Tongue (tissue), 2 donors: ENCODE data around the gene CTDSPL. TPM values are rescaled to one million over a fixed set of nuclear protein-coding genes. Genes with fewer than 3 reads are reported as not detected.

Source experiments
- DNase-seq: peaks from one replicate; pipeline ENCODE4 v3.0.0-alpha.2; 2015
- total RNA-seq: library from RNA; depleted of rRNA; stranded (reverse); fragments of >200 nt; gene quantifications from one replicate; pipeline ENCODE4 v1.2.3, GENCODE V29; 2014

CTDSPL gene
- total RNA-seq, 1 donor from 2014 or later, result 29.4 TPM

DNA sequence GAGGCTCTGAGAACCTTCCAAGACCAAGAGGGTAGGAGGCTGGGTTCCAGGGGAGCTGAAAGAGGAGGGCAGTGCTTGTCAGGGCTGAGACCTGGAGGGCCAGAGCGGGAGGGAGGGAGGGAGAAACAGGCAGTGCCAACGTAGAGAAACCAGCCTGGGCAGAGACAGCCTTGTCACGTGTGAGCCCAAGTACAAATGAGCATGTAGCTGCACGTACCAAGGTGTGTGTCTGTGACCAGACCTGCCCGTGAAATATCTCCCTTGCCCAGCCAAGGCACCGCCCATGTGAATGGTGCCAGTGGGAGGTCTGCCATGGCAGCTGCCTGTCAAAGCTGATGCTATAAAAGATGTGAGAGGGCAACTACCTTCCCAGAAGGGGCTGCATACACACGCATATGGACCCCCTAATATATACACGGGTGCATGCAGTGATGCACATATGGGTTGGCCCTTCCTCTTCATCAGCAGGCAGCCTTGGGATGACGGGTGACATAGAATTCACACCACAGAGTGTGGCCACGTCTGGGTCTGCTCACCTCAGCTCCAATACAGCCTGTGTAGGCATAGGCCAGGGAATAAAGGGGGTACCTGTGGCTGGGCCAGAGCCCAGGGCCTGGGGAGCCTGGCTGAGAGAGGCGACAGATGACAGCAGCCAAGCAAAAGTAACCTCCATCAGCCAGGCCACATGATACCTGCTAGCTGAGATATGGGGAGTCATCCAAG, 7.8 kb upstream of the CTDSPL start:
- DNase-seq, result peak; percentile 64

DNA sequence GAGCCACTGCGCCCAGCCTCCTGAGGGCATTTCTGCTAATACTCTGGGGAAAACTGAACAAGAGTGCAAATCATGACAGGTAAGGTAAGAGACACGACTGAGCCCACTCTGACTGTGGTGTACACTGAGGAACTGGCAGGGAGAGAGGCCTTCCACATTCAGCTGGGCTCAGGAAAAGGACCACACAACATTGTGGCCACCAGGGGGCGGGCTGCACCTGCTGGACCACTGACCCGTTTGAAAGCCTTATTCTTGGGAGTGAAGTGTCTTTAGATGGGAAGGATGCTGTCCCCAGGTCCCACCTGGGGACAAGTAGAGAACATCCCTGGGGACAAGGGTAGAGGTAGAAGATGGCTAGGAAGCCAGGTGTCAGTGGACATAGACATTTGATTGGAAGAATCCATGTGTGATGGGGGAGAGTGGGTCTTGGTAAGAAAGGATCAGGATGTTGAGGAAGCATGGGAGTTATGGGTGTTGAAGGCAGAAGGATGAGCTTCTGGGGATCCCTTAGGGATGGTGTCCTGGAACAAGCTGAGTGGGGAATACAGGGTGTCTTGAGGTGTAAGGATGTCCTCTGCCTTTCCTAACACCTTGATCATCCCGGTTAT, 6.2 kb upstream of the CTDSPL start:
- peak; percentile 92 for DNase-seq

DNA sequence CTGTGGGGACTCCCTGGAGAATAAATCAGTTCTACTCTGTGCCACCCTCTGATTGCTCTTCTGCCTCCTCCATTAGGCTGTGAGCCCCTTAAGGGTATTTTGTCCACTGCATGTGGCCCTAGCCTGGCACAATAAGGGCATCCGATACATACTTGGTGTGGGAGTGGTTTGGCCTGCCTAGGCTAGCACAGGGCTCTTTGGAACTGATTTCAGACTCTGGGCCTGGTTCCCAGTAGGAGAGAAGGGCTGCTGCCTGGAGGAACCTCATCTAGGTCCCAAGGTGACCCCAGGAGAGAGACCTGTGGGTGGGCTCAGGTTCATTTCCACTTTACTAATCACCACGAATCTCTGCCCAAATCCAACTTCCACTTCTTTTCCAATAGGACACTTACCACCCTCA, 5.3 kb upstream of the CTDSPL start:
- no peak for DNase-seq

GRCh38 chr3:37858742-37859141, 2.9 kb upstream of the CTDSPL start:
- no peak for DNase-seq

DNA sequence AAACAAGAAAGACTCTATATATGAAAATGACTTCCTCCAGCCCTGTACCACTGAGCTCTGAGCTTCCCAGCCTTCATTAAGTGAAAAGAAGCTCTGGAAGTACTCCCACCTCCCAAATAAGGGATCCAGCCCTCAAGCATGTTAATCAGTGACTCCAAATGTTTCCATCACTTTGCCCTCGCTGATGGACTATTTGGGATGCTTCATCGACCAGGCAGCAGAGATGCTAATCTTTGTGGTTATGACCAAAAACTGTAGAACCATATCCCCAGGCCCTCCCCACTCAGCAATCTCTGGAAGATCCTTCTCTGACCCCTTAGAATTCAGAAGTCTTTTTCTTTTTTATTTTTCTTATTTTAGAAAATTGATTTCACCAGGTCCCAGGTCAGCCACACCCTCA, 2.3 kb upstream of the CTDSPL start:
- DNase-seq, result no peak

- no peak for DNase-seq
Measured at GRCh38 chr3:37859908-37860199, 1.8 kb upstream of the CTDSPL start.

DNA sequence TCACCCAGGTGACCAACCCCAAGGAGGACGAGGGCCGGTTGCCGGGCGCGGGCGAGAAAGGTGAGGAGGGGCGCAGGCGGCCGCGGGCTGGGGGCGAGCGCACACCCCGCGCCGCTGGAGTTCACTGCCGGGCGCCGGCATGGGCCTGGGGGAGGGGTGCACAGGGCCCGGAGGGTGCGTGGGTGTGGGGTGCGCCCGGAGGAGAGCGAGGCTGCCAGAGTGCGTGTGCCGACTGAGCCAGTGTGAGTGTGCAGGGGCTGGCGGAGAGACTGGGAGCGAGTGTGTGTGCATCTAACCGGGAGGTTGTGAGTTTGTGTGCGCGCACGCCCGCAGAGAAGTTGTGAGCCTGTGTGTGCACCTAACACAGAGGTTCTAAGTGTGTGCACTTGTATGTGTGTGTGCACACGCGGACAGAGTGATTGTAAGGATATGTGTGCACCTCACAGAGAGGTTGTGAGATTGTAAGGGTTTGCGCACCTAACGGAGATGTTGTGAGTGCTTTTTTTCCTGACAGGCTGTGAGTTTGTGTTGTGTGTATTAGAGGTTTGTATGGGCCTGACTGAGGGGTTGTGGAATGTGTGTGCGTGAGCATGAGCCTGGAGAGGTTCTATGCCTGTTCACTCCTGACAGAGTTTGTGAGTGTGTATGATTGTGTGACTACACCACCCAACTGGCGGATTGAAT, 681 bp downstream of the CTDSPL start:
- DNase-seq, result peak; percentile 63

DNA sequence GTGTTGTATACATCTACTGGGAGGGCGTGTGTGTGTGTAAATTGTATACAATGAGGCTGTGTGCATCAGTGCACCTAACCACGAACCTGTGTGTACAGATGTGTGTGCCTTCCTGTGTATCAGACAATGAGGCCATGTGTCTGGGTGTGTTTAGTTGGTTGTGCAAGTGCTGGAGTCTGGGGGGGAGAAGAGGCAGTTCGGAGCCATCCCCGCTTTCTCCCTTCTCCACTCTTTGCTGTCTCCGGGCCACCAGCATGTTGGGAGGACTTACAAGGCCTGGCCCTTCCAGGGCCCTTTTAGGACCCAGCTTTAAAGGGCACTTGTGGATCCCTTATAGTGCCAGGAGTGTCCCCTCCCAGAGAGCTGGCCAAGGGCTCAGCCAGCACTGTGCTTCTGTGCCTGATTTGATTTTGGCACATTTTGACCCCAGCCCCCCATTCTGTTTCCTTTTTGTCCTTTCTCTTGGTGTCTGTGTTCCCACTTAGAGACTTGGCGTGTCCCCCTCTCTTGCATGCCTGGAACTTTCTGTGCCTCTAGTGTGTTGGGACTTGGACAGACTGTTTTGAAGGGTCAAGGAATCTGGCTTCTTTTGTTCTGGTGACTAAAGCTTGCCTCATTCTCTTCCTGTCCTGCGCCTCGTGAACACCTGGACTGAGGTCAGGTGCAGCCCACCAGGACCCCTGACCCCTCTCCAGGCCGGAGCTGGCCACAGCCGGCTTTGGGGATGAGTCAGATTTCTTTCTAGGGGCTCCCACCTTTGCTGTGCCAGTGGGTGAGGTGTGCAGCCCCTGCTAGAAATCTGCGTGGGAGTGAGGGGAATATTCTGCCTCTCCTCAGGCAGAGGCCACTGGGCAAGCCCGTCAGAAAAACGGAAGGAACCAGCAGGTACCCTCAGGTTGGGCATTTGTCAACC, 1.5 kb downstream of the CTDSPL start:
- DNase-seq, result peak; percentile 43

GRCh38 chr3:37863949-37864822, 2.5 kb downstream of the CTDSPL start:
- DNase-seq, result peak; percentile 22

DNA sequence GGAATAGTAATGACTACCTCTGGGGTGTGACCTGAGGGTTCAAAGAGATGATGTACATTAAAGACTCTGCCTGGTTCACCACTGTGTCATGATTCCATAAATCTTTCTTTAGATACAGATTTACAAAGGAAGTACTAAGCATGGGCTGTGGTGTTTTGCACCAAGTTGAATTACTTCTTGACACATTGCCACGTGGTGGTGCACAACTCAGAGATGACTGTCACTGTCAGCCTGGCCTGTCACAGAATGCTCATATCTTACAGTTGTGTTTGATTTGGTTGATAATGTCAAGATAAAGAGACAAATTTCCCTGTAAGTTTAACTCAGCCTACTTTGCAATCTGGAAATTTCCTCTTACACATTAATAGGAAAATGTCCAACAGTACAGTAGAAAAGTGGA, 3.2 kb downstream of the CTDSPL start:
- DNase-seq, result no peak

DNA sequence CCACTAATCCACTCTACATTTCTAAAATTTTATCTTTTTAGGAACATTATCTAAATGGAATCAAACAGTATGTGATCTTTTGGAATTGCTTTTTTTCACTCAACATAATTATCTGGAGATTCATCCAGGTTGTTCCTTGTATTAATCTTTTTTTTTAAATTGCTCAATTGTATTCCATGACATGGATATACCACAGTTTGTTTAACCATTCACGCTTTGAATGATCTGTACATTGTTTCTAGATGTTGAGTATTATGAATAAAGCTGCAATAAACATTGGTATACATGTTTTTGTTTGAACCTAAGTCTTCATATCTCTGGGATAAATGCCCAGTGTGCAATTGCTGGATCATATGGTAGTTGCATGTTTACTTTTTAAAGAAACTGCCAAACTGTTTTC, 5.5 kb downstream of the CTDSPL start:
- DNase-seq, result no peak

DNA sequence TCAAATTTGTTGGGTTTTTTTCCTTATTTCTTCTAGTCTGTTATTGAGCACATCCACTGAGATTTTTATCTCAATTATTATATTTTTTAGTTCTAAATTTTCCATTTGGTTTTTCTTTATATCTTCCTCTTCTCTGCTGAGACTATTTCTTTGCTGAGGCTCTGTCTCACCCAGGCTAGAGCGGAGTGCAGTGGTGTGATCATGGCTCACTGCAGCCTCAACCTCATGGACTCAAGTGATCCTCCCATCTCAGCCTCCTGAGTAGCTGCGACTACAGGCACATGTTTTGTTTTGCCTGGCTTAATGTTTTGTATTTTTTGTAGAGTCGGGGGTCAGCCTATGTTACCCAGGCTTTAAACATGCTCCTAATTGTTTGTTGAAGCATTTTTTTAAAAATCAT, 10.2 kb downstream of the CTDSPL start:
- no peak for DNase-seq

- DNase-seq, result no peak
Measured at GRCh38 chr3:37872413-37873160, 10.9 kb downstream of the CTDSPL start.

DNA sequence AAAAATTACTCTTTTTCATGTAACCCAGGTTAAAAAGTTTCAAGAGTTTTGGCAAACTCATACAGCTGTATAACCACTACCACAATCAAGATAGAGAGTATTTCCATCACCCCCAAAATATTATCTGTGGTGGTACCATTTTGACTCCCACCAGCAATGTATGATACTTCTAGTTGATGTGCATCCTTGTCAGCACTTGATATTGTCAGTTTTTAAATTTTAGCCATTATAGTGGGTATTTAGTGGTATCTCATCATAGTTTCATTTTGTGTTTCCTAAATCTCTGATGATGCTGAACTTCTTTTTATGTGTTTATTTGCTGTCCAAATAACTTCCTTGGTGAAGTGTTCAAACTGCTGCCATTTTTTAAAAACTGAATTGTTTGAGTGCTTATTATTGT, 14.6 kb downstream of the CTDSPL start:
- DNase-seq, result no peak

DNA sequence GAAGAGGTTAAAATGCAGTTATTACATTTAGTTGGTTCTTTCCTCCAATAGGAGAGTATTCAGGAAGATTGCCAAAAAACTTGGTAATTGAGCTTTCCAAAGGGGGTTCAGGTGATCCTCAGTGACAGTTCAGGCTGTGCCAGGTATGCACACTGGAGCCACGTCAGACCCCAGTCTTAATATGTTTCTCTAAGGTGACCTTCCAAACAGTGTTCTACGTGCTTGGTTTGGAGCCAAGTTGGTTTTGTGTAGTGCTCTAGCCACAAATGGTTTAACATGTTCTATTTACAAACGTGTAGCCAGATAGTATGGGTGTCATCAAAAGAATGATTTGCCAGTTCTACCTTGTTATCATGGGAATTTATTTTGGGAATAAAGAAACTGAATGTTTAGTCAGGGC, 21.0 kb downstream of the CTDSPL start:
- no peak for DNase-seq

GRCh38 chr3:37885814-37886213, 24.1 kb downstream of the CTDSPL start:
- no peak for DNase-seq

GRCh38 chr3:37886395-37886794, 24.7 kb downstream of the CTDSPL start:
- DNase-seq, result no peak

DNA sequence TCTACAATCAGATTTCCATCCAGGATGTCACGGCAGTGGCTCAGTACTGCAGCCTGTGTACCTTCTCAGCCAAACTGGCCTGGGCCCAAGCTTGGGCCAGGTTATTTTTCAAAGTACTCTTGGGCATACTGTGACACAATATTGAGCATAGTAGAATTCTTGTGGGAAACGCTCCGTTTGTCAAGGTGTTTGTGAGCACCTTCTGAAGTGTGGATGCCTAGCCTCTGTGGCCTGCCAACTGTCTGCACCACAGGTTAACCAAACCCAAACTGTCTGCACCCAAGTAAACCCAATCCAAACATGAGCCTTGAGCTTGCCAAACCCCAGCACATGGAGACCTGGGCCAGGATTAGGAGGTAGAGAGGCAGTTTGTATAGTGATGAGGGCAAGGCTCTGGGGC, 25.4 kb downstream of the CTDSPL start:
- no peak for DNase-seq

GRCh38 chr3:37887824-37888223, 26.1 kb downstream of the CTDSPL start:
- DNase-seq, result no peak

DNA sequence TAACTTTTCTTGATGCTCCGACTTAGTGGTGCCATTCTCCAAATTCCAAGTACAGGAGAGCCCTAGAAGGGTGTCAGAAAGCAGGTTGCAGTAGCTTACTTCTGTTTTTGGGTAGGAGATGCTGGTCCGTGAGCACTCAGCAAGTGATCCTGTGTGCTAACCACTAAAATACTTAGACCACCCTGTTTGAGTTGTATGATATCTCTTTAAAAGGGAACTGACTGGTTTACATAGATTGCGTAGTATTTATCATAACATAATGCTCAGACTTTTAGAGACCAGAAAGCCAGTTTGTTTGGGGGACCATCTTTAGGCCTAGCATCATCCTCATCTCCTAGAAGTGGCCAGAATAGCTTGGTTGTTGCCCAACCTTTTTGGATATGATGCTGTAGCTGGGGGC, 26.7 kb downstream of the CTDSPL start:
- DNase-seq, result no peak

DNA sequence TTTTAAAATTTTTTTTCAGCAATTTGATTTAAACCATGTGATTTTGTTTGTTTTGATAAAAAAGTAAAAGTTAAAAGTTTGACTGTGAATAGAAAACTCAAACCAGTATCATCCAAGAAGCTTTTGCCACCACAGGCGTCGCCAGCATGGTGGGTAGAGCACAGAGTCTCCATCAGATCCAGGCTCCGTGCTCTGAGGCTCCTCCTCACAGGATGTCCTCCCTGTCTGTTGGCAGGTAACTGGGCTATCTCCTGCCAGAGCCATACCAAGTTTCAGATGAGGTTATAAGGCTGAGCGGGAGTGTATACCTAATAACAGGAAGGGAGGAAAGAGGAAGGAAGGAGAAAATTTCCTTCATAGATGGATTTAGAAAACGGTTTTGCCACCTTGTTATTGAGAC, 28.8 kb downstream of the CTDSPL start:
- DNase-seq, result no peak
